ENCODE results near the gene CCDC178.
"Not testable (repeated sequence)": the region's sequence is repeated elsewhere in the genome, so short reads cannot be mapped to it uniquely, and the experiment has no call there.

The CCDC178 gene

GRCh38 chr18:33356735-33357134 lies 83.8 kb downstream of the CCDC178 start:
- no peak for DNase-seq (ENCODE audit: low read depth)
- H3K4me3 ChIP-seq (ENCODE audit: low read depth, low read length) = no peak overlapping the region
- TF ChIP-seq CTCF (IDR thresholded peaks at IDR 0.05; ENCODE audit: low read depth, low read length, missing control alignments) = no peak

- H3K4me3 ChIP-seq (ENCODE audit: low read depth, low read length) = no peak overlapping the region
- no peak for DNase-seq (ENCODE audit: low read depth)
- no peak for TF ChIP-seq CTCF (IDR thresholded peaks at IDR 0.05; ENCODE audit: low read depth, low read length, missing control alignments)
These were observed 84.8 kb downstream of the CCDC178 start for GRCh38 chr18:33355756-33356155.

GRCh38 chr18:33355263-33355662 lies 85.3 kb downstream of the CCDC178 start:
- no peak for TF ChIP-seq CTCF (IDR thresholded peaks at IDR 0.05; ENCODE audit: low read depth, low read length, missing control alignments)
- no peak for DNase-seq (ENCODE audit: low read depth)
- H3K4me3 ChIP-seq (ENCODE audit: low read depth, low read length) = no peak overlapping the region

GRCh38 chr18:33350256-33350655 lies 90.3 kb downstream of the CCDC178 start:
- TF ChIP-seq CTCF (IDR thresholded peaks at IDR 0.05; ENCODE audit: low read depth, low read length, missing control alignments) = no peak
- no peak for DNase-seq (ENCODE audit: low read depth)
- no peak overlapping the region for H3K4me3 ChIP-seq (ENCODE audit: low read depth, low read length)

GRCh38 chr18:33339733-33340132 lies 100.8 kb downstream of the CCDC178 start:
- not testable (repeated sequence) for H3K4me3 ChIP-seq (ENCODE audit: low read depth, low read length); DNase-seq (ENCODE audit: low read depth)

GRCh38 chr18:33334781-33335180 lies 105.7 kb downstream of the CCDC178 start:
- no peak overlapping the region for H3K4me3 ChIP-seq (ENCODE audit: low read depth, low read length)
- DNase-seq (ENCODE audit: low read depth) = no peak
- TF ChIP-seq CTCF (IDR thresholded peaks at IDR 0.05; ENCODE audit: low read depth, low read length, missing control alignments) = no peak

GRCh38 chr18:33330711-33331110 lies 109.8 kb downstream of the CCDC178 start:
- DNase-seq (ENCODE audit: low read depth) = no peak
- TF ChIP-seq CTCF (IDR thresholded peaks at IDR 0.05; ENCODE audit: low read depth, low read length, missing control alignments) = no peak

GRCh38 chr18:33326975-33327374 lies 113.5 kb downstream of the CCDC178 start:
- no peak for DNase-seq (ENCODE audit: low read depth)
- no peak for TF ChIP-seq CTCF (IDR thresholded peaks at IDR 0.05; ENCODE audit: low read depth, low read length, missing control alignments)
- H3K4me3 ChIP-seq (ENCODE audit: low read depth, low read length) = no peak overlapping the region

More at GRCh38 chr18:33330711-33331110, 109.8 kb downstream of the CCDC178 start:
- H3K4me3 ChIP-seq (ENCODE audit: low read depth, low read length) = no peak overlapping the region
